MV-4-11 (cell line): ENCODE measurements around the gene CYTH4.

ENCODE experiments used
- DNase-seq: peaks from one replicate; lab custom pipeline; 2025; lab: John Stamatoyannopoulos, UW

The CYTH4 gene

GRCh38 chr22:37290737-37291136 lies 8.4 kb downstream of the CYTH4 start:
- no peak for DNase-seq

- no peak for DNase-seq
These were observed 9.4 kb downstream of the CYTH4 start for GRCh38 chr22:37291559-37292298.

DNA sequence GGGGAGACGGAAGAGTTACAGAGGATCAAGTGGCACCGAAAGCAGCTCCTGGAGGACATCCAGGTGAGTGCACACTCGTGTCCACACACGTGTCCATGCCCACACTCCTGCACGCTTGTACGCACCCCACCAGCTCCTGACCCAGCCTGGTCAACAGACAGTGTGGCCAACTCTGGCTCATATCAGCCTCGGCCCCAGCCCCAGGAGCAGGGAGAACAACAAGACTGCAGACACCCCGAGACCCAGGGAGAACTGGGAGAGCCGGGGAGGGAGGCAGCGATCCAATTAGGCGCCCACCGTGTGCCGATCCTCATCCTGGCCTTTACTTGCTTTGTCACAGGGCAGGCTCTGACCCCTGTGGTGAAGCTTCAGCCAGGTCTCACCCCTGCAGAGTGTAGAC lies 10.3 kb downstream of the CYTH4 start:
- no peak for DNase-seq

GRCh38 chr22:37293172-37293571 lies 10.9 kb downstream of the CYTH4 start:
- no peak for DNase-seq

DNA sequence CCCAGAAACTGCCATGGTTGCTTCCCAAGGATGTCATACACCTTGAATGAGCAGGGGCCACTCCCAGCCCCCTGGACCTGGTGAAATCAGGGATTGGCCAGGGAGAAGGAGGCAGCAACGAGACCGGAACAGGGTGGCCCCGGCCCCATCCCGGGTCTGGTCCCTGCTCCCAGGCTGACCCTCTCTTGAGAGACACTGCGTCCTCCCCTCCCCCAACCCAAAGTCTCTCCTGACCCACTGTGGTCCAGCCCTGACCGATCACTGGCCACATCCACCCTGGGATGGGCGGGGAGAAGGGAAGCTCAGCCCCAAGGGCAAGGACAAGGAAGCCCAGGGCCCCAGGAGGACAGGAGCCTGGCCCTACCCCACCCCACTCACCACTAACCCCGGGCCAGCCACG lies 12.4 kb downstream of the CYTH4 start:
- DNase-seq: no peak

DNA sequence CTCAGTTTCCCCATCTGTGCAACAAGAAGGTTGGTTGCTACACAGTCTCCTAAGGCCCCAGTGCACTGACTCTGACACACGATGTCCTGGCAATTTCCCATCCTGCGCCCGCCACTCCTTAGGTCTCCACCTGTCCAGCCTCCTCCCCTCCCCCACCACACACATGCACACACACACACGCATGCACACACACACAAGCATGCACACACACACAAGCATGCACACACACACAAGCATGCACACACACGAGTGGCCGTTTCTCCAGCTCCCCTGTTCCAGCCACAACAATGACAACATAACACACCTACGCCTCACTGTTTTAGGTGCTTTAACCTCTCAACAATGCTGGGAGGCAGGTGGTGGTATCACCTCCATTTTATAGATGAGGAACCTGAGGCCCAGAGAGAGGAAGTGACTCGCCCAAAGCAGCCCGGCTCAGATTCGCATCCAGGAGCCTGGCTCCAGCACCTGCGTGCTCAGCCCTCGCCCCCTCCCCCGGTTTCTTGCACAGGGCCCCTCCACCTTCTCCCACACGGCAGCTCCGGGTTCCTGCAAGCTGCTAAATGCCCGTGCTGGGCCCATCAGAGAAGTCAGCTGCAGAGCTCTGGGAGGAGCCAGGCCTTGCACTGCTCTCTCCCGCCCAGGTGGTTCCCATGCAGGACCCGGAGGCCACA lies 13.0 kb downstream of the CYTH4 start:
- DNase-seq: no peak

- no peak for DNase-seq
These were observed 13.6 kb downstream of the CYTH4 start for GRCh38 chr22:37295946-37296345.

DNA sequence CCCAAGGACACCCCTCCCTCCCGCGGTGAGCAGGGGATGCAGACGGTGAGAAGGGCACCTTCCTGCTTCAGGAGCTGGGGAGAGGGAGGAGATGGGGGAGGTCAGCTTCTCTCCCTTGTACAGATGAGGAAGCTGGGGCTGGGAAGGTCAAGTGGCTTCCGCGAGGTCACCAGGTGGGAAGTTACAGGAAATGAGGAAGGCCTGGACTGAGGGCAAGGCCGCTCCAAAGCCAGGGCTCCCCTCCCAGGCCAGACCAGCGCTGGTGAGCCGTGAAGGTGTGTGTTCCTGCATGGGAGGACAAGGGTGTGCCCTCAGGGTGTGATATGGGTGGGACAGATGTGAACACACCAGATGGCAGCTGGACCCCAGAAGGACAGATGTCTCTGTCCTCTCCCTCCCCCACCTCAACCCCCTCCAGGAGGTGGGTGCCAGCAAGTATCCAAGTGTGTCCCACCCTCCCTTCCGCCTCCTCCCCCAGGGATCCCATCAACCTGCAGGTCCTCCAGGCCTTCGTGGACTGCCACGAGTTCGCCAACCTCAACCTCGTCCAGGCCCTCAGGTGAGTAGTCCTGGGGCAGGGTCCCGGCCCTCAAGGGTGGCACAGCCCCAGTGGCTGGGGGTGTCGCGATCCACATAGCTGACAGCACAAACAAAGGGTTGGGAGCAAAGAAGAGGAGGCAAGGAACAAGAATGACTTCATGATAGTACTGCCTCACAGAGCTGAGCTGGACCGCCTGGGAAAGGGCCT lies 16.6 kb downstream of the CYTH4 start:
- peak; percentile 6 for DNase-seq

DNA sequence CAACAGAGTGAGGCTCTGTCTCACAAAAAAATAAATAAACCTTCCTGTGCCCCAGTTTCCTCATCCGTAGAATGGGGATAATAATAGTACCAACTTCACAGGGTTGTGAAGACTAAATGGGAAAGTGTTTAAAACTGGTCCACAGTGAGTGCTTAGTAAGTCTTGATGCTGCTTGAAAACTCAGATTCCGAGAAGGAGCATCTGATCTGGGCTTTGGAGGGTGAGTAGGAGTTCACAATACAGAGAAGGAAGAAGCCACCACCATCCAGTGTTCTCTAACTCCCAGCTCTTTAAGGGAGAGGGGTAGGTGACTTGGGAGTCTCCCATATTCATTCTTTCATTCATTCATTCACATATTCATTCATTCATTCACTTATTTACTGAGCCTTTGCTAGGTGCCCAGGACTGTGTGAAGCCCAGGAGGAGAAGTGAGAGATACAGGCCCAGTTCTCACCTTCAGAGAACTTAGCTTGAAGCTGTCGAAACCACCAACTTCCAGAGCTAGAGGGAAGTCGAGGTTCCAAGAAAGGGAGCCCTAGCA lies 17.7 kb downstream of the CYTH4 start:
- DNase-seq: no peak

- peak; percentile 86 for DNase-seq
These were observed 18.3 kb downstream of the CYTH4 start for GRCh38 chr22:37300551-37301017.

- peak; percentile 75 for DNase-seq
These were observed 19.0 kb downstream of the CYTH4 start for GRCh38 chr22:37301144-37301830.

DNA sequence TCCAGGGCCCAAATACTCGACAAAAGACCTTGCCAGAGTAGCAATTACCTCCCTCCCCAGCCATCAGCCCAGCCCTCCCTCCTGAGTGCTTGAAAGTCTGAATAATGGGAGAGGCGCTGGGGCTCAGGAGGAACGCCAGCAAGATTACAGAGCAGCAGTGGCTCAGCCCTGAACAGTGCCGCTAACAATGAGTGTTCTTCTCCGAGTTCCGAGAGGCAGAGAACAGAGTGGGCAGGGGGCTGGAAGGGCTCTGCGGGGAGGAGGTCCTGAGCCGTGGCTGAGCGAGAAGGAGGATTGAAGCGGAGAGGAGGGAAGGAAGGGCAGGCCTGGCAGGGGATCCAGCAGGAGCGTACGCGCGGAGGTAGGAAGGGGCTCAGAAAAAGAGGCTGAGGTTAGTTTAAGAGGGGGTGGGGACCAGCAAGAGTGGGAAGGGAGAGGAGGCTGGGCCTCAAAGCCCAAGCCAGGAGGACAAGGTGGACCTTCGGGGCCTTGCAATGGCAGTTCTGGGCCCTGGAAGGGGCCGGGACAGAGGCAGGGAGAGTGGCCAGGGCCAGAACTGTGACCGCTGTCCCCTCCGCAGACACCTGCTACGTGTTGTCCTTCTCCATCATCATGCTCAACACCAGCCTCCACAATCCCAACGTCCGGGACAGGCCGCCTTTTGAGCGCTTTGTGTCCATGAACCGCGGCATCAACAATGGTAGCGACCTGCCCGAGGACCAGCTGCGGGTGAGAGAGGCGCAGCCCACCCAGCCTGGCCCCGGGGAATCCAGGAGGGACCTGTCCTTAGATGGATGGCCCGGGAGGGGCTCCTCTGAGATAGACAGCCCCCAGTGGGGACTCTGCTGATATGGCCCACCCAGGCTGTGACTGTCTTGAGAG lies 20.6 kb downstream of the CYTH4 start:
- no peak for DNase-seq

DNA sequence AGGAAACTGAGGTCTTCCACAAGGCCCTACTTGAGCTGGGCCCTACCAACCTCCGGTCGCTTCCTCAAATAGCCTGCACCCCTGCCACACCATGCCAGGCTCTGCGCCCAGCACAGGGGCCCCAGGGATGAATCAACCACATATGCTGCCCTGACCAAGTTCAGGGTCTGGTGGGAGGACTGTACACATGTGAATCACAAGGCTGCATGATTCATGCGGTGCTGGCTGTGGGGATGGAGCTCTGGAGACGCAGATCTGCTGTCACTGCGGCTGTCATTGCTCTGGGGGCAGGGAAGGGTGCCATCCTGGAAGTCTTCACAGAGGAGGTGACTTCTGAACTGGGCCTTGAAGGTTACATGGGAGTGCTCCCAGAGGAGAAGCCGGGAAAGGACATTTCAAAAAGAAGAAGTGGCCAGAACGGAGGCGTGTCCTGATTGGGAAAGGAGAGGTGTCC lies 21.5 kb downstream of the CYTH4 start:
- DNase-seq: peak; percentile 97

DNA sequence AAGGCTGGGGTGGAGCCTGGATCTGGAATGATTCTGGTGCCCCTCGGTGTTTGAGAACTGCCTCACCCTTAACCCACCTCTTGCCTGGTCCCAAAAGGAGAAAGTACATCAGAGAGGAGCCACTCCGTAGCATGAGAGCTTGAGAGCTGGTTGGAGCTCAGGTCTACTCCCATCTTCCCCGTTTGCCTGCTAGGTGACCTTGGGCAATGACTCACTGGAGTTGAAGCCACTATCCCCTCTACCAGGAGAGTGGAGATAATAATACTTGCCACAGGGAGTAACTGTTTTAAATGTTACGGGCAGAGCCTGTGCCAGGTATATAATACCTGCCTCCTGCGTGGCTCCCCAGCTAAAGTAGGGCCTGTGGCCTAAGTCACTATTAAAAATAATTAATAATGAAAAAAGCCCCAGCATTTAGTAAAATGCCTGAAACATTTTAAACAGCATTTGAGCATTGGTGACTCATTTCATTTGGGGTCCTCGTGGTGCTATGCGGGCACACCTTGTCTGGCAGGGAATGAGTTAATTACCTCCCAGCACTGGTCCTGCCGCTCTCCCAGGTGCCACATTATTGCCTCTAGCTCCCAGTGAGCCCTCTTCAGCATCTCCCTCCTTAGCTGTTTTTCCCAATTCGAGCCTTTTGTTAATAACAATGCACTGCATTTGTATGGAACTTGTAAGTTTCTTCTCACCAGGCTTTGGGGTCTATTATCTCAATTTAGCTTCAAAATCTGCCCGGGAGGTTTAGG lies 22.5 kb downstream of the CYTH4 start:
- DNase-seq: no peak

GRCh38 chr22:37305887-37306286 lies 23.6 kb downstream of the CYTH4 start:
- no peak for DNase-seq

- DNase-seq: no peak
These were observed 24.2 kb downstream of the CYTH4 start for GRCh38 chr22:37306494-37306829.

DNA sequence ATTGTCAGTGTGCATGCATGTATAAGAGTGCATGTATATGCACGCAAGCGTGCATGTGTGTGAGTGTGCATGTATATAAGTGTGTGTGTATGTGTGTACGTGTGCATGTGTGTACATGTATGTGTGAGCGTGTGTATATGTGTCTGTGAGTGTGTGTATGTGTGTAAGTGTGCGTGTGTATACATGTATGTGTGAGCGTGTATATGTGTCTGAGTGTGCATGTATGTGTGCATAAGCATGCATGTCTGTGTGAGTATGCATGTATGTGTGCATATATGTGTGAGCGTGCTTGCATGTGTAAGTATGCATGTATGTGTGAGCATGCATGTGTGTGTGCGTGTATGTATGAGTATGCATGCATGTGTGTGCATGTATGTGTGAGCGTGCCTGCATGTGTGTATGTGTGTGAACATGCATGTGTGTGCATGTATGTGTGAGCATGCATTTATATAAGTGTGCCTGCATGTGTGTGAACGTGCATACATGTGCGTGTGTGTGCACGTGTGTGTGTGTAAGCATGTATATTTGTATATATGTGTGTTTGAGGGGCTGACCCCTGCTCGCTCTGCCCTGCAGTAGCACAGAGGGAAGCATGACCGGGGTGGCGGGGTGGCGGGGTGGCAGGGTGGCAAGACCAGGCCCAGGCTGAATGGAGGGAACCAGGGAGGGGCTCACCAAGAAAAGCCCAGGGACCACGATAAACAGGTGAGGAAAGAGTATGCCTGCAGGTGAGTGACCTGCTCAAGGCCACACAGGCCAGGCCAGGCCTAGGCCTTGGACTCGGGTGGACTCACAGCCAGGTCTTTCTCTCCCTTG lies 26.3 kb downstream of the CYTH4 start:
- no peak for DNase-seq

DNA sequence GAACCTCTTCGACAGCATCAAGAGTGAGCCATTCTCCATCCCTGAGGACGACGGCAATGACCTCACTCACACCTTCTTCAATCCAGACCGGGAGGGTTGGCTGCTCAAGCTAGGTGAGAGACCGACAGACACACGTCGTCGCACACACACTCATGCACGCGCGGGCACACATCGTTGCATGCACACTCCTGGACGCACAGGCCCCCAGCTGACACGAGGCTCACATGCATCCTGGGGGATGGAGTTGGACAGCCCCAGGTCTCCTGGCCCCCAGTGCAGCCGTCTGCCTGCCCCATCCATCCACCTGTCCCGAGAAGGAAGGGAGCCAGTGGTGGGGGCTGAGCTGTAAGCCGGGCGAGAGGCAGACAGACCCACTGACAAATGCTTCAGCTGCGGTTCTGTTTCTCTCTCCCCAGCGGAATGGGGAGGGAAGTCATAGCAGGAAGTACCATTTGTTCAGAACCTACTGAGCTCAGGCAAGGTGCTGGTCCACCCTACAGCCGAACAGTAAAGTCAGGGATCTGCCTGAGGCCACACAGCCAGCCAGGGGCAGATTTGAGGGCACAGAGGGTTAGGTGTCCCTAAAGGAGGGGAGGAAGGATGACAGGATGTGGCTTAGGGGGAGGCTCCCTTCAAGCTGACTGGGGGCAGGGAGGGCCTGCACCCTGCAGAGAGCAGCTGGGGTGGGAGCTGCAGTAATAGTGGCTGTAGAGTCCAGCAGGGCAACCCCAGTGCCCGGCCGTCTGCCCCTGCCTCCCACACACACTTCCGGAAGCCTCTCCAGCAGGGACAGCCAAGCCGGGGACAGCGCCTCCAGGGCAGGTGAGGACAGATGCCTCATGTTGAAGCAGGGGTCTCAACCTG lies 27.1 kb downstream of the CYTH4 start:
- DNase-seq: peak; percentile 83
